ENCODE data around the gene FCN3.
A peak's percentile ranks its signal among the peaks of the same experiment; 100 is the strongest.

The FCN3 gene

DNA sequence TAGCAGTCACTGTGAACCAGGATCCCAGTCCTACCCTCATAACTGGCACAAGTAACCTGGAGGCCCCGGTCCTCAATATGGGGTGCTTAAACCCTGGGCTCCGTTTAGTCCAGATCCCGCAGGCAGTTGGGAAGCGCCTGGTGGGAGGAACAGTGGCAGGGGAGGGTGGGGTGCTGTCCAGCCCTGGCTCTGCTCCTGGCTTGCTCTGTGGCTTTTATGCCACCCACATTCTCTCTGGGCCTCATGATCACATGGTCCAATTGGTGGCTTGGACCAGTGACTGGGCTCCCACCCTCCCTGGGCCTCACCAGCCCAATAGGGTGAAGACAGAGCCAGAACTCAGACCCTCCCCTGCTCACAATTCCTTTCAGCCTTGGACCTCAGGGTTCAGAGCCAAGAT, 5.6 kb upstream of the FCN3 start:
- DNase-seq (ENCODE audit: low read depth in 2 of 2): no peak

DNA sequence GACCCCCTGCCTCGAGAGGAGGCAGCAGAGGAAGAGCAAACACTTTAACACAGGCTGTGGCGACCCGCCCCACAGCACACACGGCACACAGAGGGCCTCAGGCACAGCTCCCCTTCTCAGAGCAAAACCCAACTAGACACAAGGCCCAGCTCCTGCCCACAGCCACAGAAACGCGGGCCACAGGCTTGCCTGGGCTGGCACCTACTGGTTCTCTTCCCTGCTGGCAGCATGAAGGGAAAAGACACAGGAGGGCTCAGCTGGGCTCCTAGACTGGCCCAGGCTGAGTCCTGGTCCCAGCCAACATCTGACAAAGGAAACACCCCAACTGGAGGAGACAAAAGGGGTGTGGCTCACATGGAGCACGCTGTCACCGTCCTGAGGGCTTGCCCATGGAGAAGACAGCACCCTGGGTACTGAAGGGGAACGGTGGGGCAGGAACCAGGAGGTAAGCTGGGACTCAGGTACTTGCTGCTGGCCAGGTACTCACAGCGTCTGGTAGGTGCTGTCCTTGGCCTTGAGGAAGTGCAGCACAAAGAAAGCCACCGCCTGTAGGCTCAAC, 5.0 kb upstream of the FCN3 start:
- no peak for DNase-seq (ENCODE audit: low read depth in 2 of 2)

DNA sequence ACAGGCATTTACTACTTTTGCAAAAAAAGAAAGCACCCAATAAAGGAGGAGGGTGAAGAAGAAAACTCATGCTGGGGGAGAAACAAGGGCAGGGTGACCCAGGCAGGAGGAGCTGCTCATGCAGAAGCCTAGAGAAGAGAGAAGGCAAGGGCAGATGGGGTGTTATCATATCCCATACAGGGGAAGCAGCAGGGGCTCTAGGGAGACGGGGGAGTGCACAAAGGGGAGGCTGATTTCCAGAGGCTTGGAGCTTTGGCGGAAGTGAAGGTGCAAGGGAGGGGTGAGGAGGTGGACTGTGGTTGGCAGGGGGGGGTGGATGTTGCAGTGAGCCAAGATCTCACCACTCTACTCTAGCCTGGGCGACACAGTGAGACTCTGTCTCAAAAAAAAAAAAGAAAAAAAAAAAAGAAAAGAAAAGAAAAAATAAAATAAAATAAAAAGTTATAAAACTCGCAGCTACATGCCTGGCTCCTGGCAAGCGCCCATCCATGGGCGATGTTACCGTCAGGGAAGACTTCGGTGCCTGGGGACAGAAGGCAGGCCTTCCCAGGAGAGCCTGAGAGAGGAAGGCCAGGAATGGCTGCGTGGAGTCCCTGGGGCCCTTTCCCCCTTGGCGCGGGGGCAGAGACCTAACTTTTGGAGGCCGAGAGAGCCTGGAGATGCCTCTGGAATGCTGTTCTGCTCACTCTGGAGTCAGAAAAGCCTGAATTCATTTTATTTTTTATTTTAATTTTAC, 3.3 kb upstream of the FCN3 start:
- DNase-seq (ENCODE audit: low read depth in 2 of 2): no peak

DNA sequence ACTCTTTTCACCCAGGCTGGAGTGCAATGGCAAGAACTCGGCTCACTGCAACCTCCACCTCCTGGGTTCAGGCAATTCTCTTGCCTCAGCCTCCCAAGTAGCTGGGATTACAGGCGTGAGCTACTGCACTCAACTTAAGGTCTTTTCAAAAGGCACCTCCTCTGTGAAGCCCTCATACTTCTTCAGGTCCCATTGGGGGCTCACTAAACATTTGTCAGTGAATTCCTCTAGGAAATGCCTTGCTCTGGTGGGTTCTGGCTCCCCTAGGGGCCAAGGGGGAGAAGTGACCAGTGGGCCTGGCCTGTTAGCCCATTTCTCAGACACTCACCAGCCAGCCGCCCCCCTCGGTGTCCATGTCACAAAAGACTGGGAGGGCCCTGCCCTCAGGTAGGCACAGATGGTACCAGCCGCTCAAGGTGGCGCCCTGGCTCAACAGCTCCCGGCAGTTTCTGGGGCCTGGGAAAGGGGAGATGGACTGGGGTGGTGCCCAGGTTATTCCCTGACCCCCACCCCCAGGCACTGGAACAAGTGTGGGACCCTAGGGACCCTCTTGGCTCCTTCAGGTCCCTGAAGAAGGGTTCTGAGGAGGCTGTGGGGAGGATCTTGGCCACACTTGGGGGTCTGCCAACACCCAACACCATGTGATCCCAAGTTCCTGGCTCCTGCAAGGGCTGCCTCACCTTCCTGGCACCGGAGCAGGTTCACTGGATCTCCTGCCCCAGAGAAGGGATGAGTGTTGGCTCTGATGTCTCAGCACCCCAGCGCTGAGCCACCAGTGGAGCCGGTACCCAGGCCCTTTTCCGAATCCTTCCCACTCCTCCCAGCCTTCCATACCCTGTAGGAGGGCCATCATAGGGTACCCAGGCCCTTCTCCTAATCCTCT, 1.6 kb downstream of the FCN3 start:
- DNase-seq (ENCODE audit: low read depth in 2 of 2): no peak

DNA sequence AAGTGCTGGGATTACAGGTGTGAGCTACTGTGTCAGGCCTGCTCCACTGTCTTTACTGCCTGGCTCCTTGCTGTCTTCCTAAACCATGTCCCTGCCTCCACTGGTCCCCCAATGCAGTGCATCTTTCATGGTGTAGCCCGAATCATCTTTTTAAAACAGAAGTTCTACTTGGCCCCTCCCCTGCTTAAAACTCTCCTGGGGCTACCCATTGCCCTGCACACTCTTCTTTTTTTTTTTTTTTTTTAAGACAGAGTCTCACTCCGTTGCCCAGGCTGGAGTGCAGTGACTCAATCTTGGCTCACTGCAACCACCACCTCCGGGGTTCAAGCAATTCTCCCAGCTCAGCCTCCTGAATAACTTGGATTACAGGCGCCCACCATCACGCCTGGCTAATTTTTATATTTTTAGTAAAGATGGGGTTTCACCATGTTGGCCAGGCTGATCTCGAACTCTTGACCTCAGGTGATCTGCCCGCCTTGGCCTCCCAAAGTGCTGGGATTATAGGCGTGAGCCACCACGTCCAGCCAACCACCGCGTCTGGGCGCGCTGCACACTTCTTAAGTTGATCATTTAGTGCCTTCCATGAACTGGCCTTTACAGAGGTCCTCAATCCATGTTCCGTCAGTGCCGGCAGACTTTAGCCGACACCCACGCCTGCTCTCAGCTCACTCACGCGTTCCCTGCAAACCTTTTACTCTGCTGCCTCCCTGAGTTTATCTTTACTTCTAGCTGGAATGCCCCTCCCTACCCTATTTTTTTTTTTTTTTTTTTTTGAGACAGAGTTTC, 2.4 kb downstream of the FCN3 start:
- DNase-seq (ENCODE audit: low read depth in 2 of 2): no peak

DNA sequence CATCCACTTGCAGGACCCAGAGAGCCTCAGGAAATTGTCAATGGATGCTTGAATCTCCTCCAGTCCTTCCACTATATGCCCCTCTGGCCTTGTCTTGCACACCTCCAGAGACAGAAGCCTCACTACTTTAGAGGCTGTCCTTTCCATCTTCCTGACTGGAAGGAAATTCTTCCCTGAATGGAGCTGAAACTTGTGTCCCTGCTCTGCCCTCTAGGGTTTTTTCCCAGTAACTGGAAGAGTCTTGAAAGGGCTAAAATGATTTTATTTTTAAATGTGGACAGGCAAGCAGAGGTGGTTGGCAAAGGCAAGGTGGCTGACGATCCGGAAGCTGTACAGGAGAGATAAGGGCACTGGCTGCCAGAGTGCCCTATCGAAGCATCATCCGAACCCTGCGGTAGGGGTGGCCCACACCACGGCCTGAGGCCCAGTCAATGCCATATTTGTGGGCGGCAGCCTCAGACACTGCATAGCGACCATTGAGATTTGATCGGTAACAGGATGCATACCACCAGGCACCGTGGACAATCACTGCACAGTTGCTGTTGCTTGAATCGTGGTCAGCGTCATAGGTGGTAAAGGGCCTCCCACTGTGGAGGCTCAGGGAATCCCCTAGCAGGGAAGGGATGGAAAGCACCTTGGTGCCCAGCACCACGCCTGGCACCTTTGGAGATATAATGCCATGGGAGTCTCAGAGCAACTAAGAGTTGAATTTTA, 5.6 kb downstream of the FCN3 start:
- DNase-seq (ENCODE audit: low read depth in 2 of 2): no peak

DNA sequence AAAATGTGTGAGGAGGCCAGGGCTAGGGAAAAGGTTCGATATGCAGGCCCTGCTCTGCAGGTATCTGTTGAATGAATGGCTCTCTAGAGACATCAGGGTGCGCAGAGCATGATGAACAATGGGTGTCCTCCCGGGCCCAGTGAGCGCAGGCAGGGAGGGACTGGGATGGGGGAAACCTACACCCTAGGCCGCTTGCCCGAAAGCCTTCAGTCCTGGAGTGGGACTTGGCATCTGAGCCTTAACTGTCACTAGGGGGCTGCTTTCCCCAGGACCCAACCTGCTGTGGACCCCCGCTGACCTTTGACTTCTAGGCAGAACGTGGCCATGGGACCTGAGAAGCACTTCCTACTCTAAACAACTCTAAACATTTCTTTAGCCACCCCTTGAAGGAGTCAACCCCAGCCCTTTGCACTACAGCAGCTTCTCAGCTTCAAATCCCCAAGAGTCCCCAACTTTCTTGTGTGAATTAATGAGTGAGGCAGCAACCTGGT, 7.4 kb downstream of the FCN3 start:
- DNase-seq (ENCODE audit: low read depth in 2 of 2): no peak

DNA sequence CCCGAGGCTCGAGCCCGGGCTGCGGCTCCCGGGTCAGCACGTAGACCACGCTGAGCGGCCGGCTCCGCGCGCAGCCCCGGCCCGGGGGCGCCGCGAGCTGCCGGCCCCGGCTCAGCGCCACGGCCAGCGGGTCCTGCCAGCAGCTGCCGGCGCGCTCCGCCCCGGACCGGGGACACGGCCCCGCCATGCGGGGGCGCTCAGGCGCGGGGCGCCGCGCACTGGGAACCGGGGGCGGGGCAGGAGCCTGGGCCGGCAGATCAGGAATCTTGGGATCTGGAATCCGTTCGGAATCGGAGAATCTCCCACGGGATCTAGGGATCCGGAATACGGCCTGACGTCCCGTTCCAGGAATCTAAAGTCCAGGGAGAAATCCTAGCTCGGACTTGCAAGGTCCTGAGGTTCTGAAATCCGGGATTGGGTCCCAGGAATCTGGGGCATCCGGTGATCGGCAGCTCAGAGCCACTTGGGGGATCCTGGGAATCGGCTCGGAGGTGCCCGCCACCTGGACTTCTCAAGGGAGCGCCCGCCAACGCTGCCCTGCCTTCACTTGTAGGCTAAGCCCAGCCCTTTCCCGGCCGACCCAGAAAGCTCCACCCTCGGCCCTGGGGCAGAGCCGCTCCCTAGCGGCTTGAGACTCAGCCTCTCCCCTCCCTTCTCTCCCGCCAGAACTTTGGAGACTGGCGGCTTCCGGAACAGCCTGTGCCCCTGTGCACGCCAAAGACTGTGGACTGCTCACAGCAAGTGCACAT, 8.0 kb downstream of the FCN3 start, which contains the start of gene MAP3K6:
Gene MAP3K6 (minus strand): TSS at position 551 of the 749 bp plus-strand sequence. CDS start 364 bp downstream, at position 187.
- DNase-seq (ENCODE audit: low read depth in 2 of 2): no peak

DNA sequence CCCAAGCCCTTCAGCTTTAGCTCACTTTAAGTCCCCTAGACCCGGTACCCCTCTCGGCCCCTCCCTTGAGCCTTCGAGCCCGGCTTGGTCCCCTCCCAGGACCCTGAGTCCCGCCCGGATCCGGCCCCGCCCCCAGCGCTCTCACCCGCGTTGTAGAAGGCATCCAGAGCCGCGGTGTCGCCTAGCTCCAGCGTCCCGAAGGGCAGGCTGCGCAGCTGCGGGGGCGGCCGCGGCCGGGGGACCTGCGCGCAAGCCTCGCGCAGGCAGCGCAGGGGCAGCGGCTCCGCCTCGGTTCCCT, 8.6 kb downstream of the FCN3 start:
- DNase-seq (ENCODE audit: low read depth in 2 of 2): peak in 1 of 2 donors; percentile 58

DNA sequence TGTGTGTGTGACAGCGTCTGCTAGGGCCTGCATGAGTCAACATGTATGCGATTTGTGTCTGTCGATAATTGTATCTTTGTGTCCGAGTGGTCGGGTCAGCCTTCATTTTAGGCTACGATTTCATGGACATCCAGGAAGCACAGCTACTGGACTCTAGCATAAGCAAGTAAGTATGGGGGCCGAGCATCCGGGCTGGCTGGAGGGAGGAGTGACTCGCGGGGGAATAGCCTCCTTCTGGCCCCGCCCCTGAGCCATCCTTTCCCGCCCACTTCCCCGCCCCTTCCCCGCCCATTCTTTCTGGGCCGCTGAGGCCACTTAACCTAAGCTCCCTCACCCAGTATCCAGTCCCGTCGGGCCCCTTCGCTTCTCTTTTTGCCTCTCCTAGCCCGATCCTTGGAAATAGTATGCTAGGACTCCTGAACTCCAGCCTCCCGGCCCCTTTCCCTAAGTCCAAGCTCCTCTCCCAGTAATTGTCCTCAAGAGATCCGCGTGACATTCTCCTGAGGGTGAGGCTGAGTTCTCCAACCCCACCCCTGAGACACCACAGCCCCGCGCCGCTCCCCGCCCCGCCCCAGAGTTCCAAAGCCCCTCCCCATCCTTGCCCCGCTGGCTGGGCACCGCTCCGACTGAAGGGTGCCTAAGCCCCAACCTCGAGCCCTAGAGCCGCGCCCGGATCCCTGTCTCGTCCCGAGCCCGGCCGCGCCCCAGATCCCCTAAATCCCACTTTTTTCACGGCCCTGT, 9.1 kb downstream of the FCN3 start:
- DNase-seq (ENCODE audit: low read depth in 2 of 2): peak; percentile 65 to 66

DNA sequence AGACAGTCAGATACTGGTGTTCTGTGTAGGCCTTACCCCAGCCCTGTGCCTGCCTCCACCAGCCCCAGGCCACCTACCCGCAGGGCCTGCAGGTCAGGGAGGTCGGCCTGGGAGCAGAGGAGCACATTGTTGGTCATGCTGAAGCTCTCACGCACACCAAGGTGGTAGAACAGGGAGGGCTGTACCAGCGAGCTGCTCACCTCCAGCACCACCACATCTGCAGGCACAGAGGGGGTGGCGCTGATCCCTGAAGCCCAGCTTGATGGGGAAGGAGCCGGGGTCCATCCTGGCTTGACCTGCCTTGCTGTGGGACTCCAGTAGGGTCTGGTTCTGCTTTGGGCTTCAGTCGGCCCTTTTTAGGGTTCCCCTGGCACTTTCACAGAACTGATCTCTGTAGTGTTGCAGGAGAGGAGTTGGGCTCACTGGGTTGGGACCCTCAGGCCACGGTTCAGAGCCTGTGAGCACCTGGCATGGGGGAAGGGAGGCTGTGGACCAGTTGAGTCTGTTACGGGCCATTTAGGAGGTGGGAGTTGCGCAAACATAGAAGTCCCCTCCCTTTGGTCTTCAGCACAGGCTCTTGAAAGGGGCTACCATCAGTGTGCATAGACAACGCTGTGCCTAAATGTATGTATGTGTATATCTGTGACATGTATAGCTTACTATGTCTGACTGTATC, 9.8 kb downstream of the FCN3 start:
- DNase-seq (ENCODE audit: low read depth in 2 of 2): no peak

DNA sequence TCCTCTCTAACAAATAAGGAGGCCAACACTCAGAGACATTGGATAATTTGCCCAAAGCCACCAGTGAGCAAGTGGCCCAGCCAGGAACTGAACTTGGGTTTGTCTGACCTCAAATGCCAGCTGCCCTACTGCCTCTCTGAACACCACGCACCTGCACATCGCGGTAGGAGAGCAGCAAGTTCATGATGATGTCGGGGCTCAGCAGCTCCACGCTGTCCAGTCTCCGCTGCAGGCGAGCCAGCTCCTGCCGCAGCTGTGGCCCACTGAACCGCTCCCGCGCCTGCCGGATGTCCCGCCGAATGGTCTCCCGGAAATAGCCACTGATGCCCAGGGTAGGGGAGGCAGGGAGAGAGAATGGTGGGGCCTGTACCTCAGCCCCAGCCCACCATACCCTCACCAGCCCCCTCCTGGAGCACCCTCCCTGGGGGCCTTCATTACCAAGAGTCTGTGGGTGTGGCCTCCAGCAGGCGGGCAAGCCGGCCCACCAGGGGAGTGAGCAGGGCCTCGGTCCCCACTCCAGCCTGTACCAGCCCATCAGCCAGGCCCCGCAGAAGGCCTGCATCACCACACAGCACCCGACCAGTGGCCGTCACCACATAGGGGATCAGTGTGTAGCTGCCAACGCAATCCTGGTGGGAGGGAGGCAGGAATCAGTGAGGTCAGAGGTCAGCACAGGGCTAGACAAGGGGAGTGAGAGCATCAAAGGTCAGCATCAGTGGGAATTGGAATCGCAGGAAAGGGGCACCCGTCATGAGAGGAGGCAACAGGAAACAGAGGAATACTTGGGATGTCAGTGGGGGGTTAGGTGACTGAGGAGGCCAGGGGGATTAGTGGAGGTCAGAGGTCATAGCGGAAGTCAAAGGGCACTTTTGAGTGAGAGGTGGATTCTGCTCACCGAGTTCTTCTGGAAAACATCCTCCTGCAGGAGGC, 10.6 kb downstream of the FCN3 start:
- no peak for DNase-seq (ENCODE audit: low read depth in 2 of 2)

DNA sequence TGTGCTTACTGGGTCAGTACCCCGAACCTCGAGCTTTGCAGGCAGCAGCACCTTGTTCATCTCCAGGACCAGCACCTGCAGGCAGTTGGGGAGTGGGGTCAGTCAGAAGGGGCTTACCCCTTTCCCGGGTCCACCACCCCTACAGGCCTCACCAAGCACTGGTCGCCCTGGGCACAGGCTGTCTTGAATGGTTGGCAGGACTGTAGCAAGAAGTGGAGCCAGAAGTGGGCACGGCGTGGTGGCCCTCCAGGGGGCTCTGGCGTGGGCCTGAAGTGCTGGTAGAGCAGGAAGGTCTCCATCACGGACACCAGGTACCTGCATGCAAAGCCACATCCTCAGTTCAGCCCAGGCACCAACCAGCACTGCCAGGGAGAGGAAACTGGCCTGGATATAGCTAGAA, 13.1 kb downstream of the FCN3 start:
- DNase-seq (ENCODE audit: low read depth in 2 of 2): no peak

DNA sequence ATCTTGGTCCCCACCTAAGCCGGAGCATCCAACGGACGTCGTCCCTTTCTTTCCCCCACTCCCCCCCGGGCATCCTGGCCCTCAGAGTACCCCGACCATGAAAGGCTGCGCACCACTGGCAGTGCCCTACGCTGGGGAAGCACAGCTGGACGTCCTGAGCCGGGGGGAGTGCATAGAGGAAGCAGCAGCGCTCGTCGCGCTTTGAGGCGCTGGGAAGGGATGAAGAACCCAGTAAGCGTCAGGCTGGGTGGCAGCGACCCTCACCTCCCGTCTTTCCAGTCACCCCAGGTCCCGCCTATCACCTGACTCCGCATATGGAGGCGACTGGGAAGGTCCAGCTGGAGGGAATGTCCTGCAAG, 13.6 kb downstream of the FCN3 start:
- DNase-seq (ENCODE audit: low read depth in 2 of 2): no peak

DNA sequence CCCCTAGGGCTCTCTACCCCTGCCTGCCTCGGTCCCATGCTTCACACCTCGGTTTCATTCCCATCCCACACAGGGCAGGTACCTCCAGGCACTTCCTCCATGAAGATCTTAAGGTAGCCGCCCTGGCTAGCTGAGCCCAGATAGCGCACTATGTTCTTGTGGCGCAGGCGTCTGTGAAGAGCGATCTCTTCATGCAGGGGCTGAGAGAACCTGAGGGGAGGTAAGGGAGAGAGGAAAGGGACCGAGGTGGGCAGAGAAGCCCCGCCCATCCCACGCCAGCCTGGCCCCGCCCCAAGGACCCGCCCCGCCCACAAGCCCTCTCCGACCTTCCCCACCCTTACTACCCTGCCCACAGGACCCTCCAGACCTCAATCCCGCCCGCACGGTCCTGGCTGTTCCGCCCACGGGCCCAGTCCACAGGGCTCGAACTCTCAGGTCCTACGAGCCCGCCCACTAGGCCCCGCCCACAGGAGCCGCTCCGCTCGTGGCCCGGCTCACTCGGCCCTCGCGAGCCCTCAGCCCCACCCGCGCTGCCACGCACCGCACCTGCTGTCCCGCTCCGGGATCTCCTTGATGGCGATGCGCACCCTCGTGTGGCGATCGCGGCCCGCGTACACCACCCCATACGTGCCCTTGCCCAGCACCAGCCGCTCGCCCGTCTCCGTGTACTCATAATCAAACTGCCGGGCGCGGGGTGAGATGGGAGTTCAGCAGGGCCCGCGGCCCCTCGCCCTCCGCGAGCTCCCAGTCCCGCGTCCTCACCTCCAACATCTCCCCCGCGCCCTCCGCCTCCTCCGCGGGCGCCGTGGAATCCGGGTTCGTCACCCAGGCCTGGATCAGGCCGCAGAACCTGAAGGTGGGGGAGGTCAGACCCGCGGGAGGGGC, 14.2 kb downstream of the FCN3 start:
- peak in 1 of 2 donors; percentile 33 for DNase-seq (ENCODE audit: low read depth in 2 of 2)

DNA sequence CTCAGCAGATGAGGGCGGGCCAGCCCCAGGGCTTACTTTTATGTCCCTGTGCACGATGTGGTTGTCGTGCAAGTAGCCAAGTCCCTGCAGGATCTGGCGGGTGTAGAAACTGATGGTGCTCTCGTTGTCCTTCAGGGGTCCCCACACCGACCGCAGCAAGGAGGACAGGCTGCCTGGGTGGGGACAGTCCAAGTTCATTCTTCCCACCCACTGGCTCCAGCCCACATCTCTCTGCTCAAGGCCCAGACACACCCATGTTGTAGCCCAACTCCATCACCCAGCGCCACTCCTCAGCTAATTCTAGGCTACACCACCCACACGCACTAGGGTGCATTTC, 14.8 kb downstream of the FCN3 start:
- DNase-seq (ENCODE audit: low read depth in 2 of 2): no peak

DNA sequence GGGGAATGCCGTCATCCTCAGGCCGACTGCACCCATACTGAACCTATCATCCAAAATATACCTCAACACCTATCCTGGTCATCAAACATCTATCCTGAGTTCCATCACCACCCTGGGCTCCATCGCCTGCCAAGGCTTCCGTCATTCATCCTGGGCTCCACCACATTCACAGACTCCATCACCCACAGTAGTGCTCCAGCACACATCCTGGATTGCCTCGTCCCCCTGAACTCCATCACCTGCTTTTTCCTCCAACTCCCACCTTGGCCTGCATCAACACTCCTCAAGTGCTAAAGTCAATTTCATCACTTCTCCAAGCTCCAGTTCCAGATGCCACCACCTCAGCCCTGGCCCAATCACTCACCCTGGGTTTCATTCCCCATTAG, 15.7 kb downstream of the FCN3 start:
- no peak for DNase-seq (ENCODE audit: low read depth in 2 of 2)
